Right renal cortex interstitium (tissue), 3 donors: ENCODE measurements around the gene VENTX. TPM values are rescaled to one million over a fixed set of nuclear protein-coding genes. Genes with fewer than 3 reads are reported as not detected.
"Not testable (repeated sequence)": the region's sequence is repeated elsewhere in the genome, so short reads cannot be mapped to it uniquely, and the experiment has no call there.

ENCODE experiments used
- DNase-seq, 3 donors: peaks; one replicate each; pipeline ENCODE4 v3.0.0-alpha.2; 2013; ENCODE audit warnings: low read depth in 3 of 3, low spot score in 2 of 3
- polyA plus RNA-seq, 3 donors: library from polyadenylated mRNA; unstranded; fragments of 120-200 nt; gene quantifications; one replicate each; pipeline ENCODE4 v1.2.1, GENCODE V29; 2013; ENCODE audit not compliant: insufficient read length in 3 of 3

Gene VENTX
- polyA plus RNA-seq, 3 donors, result 0.04 to 0.17 (median 0.14) TPM

DNA sequence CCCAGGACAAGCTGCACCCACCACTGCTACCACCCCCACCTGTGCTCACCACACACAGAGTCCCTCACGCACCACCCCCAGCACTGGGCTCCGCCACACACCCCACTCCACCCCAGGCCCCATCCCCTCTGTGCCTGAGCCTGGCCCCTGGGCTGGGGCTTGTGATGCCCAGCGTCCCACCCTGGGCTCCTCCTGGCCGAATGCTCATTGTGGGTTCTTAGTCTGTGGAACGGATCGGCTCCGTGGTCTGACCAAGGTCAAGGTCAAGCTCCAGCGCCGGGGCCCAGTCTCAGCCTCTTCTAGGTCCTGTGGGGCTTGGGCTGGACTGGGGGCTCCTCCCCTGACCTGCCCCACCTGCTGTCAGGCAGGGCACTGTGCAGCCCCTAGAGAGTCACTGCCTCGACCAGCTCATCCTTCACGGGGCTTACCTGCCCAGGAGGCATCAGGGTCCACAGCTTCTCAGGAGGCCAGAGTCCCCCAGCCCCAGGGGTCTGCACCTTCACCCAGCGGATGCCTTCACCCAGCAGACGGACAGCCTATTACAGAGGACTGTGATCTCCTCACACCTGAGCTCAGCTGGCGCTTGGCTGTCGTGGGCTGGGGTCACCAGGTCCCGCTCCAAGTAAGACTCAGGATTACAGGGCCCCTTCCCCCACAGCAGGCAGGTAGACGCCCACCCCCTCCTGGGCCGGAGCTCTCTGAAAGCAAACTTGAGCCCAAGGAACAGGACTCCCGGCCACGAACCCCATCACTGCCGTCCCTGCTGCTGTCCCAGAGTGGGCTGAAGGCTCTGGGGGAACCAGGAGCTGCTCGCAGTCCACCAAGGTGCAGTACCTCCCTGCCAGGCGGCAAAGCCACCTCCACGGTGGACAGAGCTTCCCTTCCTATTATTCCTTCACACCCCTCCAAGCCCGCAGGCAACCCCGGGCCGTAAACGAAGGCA is 22.9 kb upstream of the VENTX start:
- no peak for DNase-seq

GRCh38 chr10:133215586-133215985 is 22.1 kb upstream of the VENTX start:
- DNase-seq, result no peak

DNA sequence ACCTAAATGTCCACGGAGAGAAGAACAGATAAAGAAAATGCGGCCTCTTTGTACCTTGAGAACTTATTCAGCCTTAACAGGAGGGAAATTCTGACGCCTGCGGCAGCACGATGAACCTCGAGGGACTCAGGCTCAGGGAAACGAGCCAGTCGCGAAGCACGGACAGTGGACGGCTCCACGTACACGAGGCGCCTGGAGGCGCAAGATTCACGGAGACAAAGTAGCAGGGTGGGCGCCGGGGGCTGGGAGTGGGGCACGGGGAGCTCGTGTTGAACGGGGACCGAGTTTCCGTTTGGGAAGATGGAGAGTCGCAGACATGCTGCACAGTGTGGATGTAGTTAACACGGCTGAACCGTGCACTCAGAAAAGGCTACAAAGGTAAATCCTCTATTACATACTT is 20.9 kb upstream of the VENTX start:
- no peak for DNase-seq

DNA sequence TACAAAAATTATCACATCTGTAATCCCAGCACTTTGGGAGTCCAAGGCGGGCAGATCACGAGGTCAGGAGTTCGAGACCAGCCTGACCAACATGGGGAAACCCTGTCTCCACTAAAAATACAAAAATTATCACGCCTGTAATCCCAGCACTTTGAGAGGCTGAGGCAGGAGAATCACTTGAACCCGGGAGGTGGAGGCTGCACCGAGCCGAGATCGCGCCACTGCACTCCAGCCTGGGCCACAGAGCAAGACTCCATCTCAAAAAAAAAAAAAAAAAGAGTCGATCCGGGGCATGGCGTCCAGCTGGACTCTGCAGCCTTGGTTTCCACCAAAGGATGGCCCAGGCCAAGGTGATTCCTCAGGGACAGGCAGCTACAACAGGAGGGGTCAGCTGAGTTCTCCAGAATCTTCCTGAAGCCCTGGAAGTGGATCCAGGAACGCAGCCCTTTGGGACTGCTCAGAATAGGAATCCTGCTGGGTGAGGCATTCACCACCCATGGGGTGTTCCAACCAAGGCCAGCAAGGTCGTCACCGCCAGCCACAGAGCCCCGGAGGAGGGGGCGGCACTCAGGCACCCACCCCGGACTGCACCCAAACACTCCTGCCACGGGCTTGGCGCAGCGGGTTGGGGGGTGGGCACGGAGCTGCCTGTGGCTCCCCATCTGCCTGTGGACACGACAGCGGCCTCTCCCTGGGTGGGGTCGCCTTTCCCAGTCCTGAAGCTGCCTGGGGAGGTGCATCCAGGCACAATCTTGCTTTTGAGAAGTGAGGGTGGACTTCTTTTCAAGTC is 19.7 kb upstream of the VENTX start:
- no peak for DNase-seq

DNA sequence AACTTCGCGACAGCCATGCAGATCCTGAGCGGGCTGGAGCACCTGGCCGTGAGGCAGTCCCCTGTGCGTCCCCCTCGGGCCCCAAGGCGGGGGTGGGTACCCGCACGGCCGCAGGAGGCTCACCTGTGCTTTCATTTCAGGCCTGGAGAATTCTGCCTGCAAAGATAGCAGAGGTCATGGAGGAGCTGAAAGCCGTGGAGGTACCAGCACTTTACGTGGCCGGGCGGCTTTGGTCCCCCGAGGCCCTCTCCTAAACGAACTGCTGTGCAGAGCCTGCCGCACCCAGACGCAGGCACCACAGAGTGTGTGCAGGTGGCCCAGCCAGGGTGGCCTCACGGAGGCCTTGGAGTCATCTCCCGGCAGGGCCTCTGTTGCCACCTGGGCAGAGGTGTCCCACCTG is 18.8 kb upstream of the VENTX start:
- DNase-seq, result no peak

DNA sequence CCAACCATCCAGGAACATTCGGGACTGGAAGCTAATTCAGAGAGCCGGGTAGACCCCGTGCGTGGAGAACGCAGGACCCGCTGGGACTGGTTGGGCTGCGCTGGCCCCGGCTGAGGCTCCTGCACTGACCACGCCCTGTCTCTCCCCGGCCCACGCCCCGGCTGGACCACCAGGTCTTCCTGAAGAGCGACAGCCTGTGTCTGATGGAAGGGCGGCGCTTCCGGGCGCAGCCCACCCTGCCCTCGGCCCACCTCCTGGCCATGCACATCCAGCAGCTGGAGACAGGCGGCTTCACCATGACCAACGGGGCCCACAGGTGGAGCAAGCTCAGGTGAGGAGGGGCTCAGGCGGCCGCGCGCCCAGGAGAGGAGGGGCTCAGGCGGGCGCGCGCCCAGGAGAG is 17.9 kb upstream of the VENTX start:
- no peak for DNase-seq

GRCh38 chr10:133221331-133221730 is 16.3 kb upstream of the VENTX start:
- DNase-seq, result no peak

DNA sequence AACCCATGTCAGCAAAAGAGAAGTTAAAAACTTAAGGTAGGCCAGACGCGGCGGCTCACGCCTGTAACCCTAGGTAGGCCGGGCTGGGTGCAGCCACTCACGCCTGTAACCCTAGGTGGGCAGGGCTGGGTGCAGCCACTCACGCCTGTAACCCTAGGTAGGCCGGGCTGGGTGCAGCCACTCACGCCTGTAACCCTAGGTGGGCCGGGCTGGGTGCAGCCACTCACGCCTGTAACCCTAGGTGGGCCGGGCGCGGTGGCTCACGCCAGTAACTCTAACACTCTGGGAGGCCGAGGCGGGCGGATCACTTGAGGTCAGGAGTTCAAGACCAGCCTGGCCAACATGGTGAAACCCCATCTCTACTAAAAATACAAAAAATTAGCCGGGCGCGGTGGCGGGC is 15.9 kb upstream of the VENTX start:
- not testable (repeated sequence) for DNase-seq

DNA sequence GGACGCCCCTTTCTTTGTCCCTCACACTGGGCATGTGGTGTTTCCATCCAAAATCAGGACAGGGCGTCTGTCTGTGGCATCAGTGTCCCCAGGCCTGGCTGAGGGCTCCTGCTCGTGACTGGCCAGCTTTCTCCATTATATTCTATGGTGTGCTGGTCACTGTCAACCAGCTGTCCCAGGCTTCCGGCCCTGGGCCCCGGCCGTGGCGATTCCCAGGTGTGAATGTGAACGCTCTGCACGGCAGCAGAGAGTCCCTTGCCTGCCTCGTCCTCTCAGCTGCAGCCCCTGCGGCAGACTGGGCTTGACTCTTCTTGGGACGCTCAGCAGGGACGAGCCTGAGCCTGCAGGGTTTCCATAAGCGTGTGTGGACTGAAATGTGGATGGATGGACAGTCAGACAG is 13.6 kb upstream of the VENTX start:
- no peak for DNase-seq

GRCh38 chr10:133224756-133225372 is 12.8 kb upstream of the VENTX start:
- peak in 1 of 3 donors; percentile 63 for DNase-seq

DNA sequence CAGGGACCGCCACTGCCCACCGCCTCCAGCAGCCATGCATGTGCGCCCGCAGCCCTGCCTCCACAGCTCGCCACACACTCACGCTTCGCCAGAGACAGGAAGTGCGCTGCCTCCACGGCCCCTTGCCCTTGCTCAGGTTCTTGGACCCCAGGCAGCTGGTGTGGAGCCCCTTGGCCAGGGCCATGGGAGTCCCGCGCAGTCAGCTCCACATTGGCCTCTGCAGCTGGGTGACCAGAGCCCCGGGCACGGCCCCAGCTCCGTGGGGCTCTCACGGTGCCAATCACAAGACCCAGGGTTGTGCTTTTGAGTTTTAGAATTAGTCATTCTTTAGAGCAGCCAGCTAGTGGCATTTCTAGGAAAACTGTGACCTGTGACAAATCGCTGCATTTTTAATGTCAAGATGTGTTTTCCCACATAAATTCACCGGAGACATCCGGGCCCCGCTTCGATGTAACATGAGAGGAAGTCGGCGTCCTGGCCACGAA is 11.9 kb upstream of the VENTX start:
- DNase-seq, result no peak

DNA sequence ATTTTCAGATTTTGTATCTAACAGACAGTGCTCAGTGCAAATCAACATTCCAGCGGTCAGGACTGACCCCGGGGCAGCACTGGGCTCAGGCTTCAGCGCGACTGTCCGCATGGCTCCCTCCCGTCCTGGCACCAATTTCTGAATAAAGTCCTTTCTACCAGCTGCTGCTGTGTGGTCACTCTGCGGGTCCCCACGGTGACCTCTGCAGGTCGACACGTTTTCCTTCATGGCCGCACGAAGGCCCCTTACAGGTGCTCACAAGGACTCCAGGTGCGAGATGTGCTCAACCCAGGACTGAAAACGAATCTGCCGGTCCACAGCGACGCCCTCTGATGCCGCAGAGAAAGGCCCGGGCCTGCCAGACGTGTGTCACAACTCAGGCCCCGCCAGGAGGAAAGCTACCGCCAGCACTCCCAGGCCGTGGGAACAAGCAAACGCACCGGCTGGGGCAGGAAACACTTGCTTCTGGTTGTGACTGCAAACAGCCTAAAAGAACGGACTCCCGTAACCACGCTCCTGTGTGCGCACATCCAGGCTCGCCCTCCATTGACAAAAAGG is 11.3 kb upstream of the VENTX start:
- DNase-seq, result no peak

GRCh38 chr10:133227256-133227655 is 10.4 kb upstream of the VENTX start:
- DNase-seq, result no peak

GRCh38 chr10:133229265-133230043 is 8.2 kb upstream of the VENTX start:
- DNase-seq, result no peak

DNA sequence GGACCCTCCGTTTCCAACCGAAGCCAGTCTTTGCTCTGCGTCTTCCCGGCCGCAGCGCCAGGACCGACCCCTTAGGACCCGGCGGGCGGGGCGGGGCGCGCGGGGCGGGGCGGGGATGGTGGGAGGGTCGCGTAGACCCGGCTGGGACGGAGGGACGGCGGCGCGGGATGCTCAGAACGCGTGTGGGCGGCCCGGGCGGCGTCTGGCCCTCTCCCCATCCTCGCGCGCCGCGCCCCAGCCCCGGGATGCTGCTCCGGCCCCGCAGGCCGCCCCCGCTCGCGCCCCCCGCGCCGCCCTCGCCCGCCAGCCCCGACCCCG is 7.7 kb upstream of the VENTX start, which contains the start of gene UTF1:
TSS of gene UTF1 (plus strand) at position 174 of the 318 bp plus-strand sequence. CDS start at position 246, 72 bp downstream.
- no peak for DNase-seq

GRCh38 chr10:133230387-133231195 is 7.1 kb upstream of the VENTX start:
- DNase-seq, result no peak

DNA sequence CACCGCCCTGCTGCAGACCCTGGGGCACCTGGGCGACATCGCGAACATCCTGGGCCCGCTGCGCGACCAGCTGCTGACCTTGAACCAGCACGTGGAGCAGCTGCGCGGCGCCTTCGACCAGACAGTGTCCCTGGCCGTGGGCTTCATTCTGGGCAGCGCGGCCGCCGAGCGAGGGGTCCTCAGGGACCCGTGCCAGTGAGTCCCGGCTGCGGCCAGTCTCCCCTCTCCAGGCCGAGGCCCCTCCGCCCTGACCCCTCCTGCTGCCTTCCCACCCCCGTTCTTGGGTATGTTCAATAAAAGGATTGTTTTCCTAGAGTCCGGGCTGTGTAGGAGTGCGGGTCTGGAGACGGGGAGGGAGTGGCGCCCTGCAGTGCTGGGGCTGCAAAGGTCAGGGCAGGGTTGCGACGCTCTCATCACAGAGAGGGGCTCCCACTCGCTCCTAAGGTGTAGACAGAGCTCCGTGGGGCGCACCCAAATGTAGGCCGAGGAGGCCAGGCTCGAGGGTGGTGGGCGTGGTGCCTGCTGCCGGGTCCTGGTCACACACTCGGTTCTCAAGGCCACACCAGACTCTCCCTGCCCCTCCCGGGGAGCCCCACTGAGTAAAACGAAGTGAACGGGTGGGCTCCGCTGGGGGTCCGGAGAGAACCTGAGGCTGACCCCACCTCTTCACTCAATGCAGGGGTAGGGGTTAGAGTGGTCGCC is 6.3 kb upstream of the VENTX start:
- DNase-seq, result no peak

DNA sequence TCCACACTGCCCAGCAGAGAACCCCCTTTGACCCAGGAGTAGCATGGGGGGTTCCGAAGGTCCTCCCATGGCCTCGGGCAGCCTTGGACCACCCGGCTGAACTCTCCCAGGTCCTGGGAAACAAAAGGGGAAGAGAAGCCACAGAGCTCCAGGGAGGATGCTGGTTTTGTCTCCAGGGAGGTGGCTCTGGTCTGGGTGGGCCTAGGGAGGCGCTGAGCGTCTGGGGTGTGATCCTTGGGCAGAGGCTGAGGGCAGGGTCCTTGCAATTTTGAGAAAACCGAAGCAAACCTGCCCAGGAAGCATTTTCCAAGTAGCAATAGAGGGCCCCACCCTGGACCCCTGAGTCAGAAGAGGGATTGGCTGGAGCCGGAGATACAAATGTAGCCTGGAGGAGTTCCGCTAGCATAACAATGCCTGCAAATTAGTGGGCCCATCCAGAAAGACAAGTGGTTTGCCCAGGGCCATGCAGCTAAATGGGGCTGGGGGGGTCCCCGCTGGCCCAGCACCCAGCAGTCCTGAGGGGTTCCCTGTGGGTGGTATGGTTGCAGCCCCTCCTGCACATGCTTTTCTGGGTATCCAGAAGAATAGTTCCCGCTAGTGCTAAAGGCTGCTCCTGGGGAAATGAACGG is 5.6 kb upstream of the VENTX start:
- no peak for DNase-seq
